Stimulated activated effector memory CD8-positive, alpha-beta T cell treated with anti-CD3 and anti-CD28 coated beads, Interleukin-12 subunit alpha, Interleukin-12 subunit beta, amount 100 ng/mL, for 72 hours (primary cell): ENCODE data around the gene INPP5A.

Source experiments
- ATAC-seq: fragments of 150-1000 bp; cut with Tn5 transposase; 2 replicates; pipeline ENCODE4 v1.10.0; 2021
- DNase-seq, 2 donors: peaks; one replicate each; pipeline ENCODE4 v3.0.0; 2021 to 2022; ENCODE audit warnings: low spot score in 2 of 2
- H3K27ac Mint-ChIP-seq: one replicate; pipeline ENCODE4 v1.8.0; 2022; ENCODE audit warnings: mild to moderate bottlenecking, mixed read lengths
- H3K36me3 Mint-ChIP-seq: one replicate; pipeline ENCODE4 v1.8.0; 2022; ENCODE audit warnings: mild to moderate bottlenecking, mixed read lengths
- H3K4me1 Mint-ChIP-seq: one replicate; pipeline ENCODE4 v1.8.0; 2022; ENCODE audit warnings: mixed read lengths
- H3K4me3 Mint-ChIP-seq: one replicate; pipeline ENCODE4 v1.8.0; 2022; ENCODE audit warnings: mild to moderate bottlenecking, mixed read lengths
- H3K9me3 Mint-ChIP-seq: one replicate; pipeline ENCODE4 v1.8.0; 2022; ENCODE audit warnings: mixed read lengths

The INPP5A gene

DNA sequence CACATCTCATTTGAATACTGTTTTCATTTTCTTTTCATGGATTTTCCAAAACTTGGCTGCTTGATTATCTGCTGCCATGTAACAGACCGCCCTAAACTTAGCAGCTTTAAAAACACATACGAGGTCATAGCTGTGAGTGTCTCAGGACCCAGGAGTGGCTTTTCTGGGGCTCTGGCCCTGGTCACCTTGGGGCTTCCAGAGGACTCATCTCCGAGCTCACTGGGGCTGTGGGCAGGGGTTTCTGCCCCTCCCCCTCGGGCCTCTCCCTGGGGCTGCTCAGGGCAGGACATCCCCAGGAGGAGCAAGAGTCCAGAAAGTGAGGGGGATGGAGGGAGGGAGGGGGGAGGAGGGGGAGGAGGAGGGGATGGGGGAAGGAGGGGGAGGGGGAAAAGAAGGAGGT lies 171.3 kb downstream of the INPP5A start:
- H3K36me3 Mint-ChIP-seq: no peaks in the 10 kb centered on the region
- peaks cover 9% of the 10 kb centered on the region for H3K9me3 Mint-ChIP-seq
- H3K4me3 Mint-ChIP-seq: no peak overlapping the region
- H3K4me1 Mint-ChIP-seq: peaks cover 21% of the 10 kb centered on the region
- ATAC-seq: no peak
- no peak for DNase-seq
- H3K27ac Mint-ChIP-seq: no peak overlapping the region

DNA sequence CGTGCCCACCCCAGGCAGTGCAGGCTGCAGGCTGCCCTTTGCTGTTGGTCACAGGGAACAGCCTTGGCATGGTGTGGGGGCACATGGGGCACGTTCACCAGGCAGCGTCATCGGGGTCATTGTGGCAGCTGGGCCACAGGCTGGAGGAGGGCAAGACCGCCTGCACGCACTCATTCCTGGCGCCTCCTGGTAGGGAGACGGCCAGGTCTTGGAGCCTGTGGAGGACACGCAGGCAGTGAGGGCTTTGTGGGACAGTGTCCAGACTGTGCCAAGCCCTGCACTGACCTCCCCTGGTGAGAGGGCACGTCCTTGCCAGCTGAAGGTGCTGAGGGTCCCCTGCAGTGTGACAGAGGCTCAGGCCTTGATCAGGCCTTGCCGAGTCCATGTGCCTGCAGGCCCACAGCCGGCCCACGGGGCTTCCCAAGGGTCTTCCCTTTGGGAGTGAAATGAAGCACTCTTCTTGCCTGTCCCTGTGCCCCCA lies 171.9 kb downstream of the INPP5A start:
- no peaks in the 10 kb centered on the region for H3K36me3 Mint-ChIP-seq

DNA sequence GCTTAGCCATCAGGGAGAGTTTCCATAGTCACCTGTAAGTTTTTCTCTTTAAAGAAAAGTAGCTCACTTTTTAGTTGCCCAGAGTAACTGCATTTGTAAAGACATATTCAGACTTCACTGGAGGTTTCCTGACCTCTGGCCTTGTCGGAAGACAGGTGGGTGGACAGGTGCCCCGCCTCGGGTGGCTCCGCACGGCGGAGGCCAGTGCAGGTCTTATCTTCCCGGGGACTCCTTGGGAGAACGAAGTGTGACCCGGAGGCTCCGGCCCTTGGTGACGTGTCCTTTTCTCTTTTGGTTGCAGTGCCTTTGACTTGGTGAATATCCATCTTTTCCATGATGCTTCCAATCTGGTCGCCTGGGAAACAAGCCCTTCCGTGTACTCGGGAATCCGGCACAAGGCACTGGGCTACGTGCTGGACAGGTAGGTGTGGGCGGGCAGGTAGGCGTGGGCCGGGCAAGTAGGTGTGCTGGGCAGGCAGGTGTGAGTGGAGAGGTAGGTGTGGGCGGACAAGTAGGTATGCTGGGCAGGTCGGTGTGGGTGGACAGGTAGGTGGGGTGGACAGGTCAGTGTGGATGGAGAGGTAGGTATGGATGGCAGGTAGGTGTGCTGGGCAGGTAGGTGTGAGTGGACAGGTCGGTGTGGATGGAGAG lies 172.6 kb downstream of the INPP5A start:
- DNase-seq (no peak), ATAC-seq (no peak)
- Mint-ChIP-seq H3K27ac (no peak overlapping the region), H3K4me1 (peaks cover 21% of the 10 kb centered on the region), H3K9me3 (peaks cover 9% of the 10 kb centered on the region), H3K36me3 (no peaks in the 10 kb centered on the region), H3K4me3 (no peak overlapping the region)

More for the DNA sequence above, 171.9 kb downstream of the INPP5A start:
- no peak overlapping the region for H3K27ac Mint-ChIP-seq
- H3K9me3 Mint-ChIP-seq: peaks cover 9% of the 10 kb centered on the region
- no peak overlapping the region for H3K4me3 Mint-ChIP-seq
- peaks cover 21% of the 10 kb centered on the region for H3K4me1 Mint-ChIP-seq
- DNase-seq: no peak
- no peak for ATAC-seq

GRCh38 chr10:132710746-132711612 lies 173.4 kb downstream of the INPP5A start:
- H3K9me3 Mint-ChIP-seq: peaks cover 5% of the 10 kb centered on the region
- H3K36me3 Mint-ChIP-seq: no peaks in the 10 kb centered on the region
- H3K27ac Mint-ChIP-seq: no peak overlapping the region
- peaks cover 21% of the 10 kb centered on the region for H3K4me1 Mint-ChIP-seq
- H3K4me3 Mint-ChIP-seq: no peak overlapping the region
- ATAC-seq (no peak), DNase-seq (no peak)

- ATAC-seq (no peak), DNase-seq (no peak)
- Mint-ChIP-seq H3K9me3 (no peaks in the 10 kb centered on the region), H3K27ac (no peak overlapping the region), H3K36me3 (no peaks in the 10 kb centered on the region), H3K4me3 (no peak overlapping the region), H3K4me1 (peaks cover 21% of the 10 kb centered on the region)
These were observed 174.1 kb downstream of the INPP5A start for GRCh38 chr10:132711613-132712121.

GRCh38 chr10:132712291-132712690 lies 174.7 kb downstream of the INPP5A start:
- ATAC-seq: no peak
- H3K36me3 Mint-ChIP-seq: no peaks in the 10 kb centered on the region

DNA sequence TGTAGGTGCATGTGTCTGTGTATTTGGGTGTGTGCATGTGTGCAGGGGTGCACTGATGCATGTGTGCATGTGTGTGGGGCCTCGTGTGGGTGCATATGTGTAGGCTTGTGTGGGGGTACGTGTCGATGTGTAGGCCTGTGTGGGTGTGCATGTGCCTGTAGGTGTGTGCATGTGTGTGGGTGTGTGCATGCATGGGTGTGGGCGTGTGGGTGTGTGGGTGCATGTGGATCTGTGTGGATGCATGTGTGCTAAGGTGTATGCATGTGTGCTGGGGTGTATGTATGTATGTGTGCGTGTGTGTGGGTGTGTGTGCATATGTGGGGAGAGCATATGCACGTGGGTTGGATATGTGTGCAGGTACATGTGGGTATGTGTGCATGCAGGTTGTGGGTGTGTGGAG lies 175.2 kb downstream of the INPP5A start:
- Mint-ChIP-seq H3K4me3 (no peak overlapping the region), H3K9me3 (no peaks in the 10 kb centered on the region), H3K36me3 (no peaks in the 10 kb centered on the region), H3K4me1 (peaks cover 21% of the 10 kb centered on the region), H3K27ac (no peak overlapping the region)
- ATAC-seq: no peak
- no peak for DNase-seq

More at GRCh38 chr10:132712291-132712690, 174.7 kb downstream of the INPP5A start:
- Mint-ChIP-seq H3K9me3 (no peaks in the 10 kb centered on the region), H3K4me1 (peaks cover 21% of the 10 kb centered on the region), H3K27ac (no peak overlapping the region), H3K4me3 (no peak overlapping the region)
- DNase-seq: no peak

GRCh38 chr10:132713421-132714095 lies 176.0 kb downstream of the INPP5A start:
- Mint-ChIP-seq H3K9me3 (no peaks in the 10 kb centered on the region), H3K4me3 (no peak overlapping the region), H3K36me3 (no peaks in the 10 kb centered on the region), H3K27ac (no peak overlapping the region), H3K4me1 (peaks cover 21% of the 10 kb centered on the region)
- no peak for ATAC-seq
- no peak for DNase-seq

DNA sequence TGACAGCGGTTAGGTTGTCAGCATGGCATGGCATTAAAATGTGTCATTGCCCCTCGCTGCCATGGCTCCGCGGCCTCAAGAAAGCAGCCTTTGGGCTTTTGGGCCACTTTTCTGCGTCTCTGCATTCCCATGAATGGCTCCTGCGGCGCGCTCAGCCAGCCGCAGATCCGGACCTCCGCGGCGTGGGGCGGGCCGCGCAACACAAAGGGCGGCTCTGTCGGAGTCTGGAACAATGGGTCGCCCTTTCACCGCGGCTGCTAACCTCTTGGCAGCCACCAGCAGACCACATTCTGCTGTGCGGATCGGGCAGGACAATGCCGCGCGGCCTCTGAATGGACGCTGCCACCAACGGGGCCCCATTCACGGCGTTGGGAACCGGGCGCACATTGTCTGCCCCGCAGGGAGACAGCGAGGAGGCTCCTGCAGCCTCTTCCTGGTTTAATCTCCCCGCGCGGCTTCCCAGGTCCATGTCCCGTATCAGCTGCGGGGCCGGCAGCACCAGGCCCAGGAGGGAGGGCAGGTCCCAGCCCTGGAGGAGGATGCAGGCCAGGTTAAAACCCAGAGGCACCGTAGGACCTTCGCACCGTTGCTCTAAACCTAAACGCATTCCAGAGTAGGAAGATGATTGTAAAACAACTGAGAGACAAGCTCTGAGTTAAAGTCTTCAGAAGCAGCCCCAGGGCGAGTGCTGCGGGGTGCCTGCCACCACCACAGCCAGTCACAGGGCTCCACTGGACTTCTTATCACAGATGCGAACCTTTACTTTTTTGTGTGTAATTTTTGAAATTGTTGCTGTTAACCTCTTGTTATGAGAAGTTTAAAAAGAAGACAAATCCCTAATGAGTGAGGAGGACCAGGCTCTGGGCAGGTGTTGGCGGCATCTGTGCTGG lies 176.8 kb downstream of the INPP5A start:
- peaks cover 21% of the 10 kb centered on the region for H3K4me1 Mint-ChIP-seq
- DNase-seq (no peak), ATAC-seq (no peak)
- no peak overlapping the region for H3K4me3 Mint-ChIP-seq
- no peaks in the 10 kb centered on the region for H3K36me3 Mint-ChIP-seq
- no peak overlapping the region for H3K27ac Mint-ChIP-seq
- H3K9me3 Mint-ChIP-seq: no peaks in the 10 kb centered on the region

- DNase-seq: no peak
- no peaks in the 10 kb centered on the region for H3K36me3 Mint-ChIP-seq
- H3K4me3 Mint-ChIP-seq: no peak overlapping the region
- no peaks in the 10 kb centered on the region for H3K9me3 Mint-ChIP-seq
- H3K4me1 Mint-ChIP-seq: peaks cover 21% of the 10 kb centered on the region
- no peak for ATAC-seq
- no peak overlapping the region for H3K27ac Mint-ChIP-seq
These were observed 177.6 kb downstream of the INPP5A start for GRCh38 chr10:132714986-132715775.

GRCh38 chr10:132715776-132716680 lies 178.4 kb downstream of the INPP5A start:
- no peak for DNase-seq
- Mint-ChIP-seq H3K4me3 (no peak overlapping the region), H3K4me1 (peaks cover 14% of the 10 kb centered on the region), H3K36me3 (no peaks in the 10 kb centered on the region), H3K9me3 (no peaks in the 10 kb centered on the region), H3K27ac (no peak overlapping the region)
- ATAC-seq: no peak

DNA sequence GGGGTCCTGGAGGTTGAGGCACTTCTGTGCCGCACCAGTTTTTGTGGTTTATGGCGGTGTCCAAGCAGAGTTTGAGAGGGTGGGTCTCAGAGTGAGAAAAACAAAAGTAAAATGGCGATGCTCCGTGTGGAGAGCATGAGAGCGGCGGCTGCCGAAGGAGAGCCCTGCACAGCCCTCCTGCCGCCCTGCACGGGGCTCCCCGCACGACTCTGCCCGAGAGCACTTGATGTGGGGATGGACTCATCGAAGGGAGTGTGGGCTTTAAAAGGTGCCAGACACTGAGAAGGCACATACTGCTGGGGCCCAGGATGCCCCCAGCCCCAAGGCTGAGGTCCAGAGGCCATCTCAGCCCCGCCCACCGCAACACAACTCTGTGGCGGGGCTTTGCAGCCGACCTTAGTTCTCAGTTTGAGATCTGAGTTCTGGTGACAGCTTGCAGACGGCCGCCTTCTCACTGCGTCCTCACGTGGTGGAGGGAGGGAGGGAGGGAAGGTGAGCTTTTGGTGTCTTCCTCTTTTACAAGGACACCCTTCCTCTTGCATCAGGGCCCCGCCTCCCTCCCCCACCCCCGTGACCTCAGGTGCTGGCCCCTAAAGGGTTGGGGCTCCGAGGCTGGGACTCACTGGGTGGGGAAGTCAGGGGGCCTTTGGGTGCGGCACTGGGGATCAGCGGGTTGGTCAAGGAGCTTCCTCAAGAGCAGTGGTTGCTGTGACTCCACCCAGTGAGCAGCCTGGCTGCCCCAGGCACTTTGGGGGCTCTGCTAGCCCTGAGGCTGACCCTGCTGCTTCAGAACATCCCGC lies 179.3 kb downstream of the INPP5A start:
- Mint-ChIP-seq H3K9me3 (no peaks in the 10 kb centered on the region), H3K36me3 (no peaks in the 10 kb centered on the region), H3K4me1 (peaks cover 10% of the 10 kb centered on the region), H3K4me3 (no peak overlapping the region), H3K27ac (no peak overlapping the region)
- no peak for ATAC-seq
- no peak for DNase-seq
